ENCODE measurements around the gene FBXL5.

FBXL5 gene, protein sequence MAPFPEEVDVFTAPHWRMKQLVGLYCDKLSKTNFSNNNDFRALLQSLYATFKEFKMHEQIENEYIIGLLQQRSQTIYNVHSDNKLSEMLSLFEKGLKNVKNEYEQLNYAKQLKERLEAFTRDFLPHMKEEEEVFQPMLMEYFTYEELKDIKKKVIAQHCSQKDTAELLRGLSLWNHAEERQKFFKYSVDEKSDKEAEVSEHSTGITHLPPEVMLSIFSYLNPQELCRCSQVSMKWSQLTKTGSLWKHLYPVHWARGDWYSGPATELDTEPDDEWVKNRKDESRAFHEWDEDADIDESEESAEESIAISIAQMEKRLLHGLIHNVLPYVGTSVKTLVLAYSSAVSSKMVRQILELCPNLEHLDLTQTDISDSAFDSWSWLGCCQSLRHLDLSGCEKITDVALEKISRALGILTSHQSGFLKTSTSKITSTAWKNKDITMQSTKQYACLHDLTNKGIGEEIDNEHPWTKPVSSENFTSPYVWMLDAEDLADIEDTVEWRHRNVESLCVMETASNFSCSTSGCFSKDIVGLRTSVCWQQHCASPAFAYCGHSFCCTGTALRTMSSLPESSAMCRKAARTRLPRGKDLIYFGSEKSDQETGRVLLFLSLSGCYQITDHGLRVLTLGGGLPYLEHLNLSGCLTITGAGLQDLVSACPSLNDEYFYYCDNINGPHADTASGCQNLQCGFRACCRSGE

DNA sequence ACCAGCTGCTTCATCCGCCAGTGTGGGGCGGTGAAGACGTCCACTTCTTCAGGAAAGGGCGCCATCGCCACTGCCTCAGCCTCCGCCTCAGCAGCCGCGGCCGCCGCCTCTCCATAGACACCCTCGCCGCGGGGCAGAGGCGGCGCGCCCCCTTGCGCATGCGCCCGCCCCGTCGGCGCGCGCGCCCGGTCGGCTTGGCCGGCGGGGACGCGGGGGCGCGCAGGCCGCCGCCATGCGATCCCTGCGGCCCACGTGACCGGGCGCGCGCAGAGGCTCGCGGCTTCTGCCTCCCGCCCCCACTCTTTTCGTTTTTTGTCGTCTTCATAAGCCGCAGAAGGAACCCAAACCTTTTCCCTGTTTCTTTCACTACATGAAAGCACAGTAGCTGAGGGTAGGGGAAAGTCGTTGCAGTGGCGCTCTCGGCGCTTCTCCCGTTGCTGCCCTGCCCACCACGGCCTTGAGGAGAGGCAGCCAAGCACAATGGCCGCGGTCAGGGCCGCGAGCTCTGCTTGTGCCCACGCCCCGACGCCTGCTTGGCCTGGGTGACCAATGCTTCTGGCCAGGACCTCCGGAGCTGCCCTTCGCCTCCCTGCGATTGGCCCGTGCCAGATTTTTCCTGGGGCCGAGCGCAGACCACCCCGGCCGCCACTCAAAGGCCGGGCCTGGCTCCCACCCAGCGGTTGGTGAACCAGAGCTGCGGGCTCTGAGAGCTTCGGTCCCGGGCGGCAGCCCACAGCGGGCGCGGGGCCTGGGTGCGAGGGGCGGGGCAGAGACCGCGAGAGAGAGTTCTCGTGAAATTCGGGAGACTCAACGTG lies at the start of gene FBXL5:
TSS of gene FBXL5 (minus strand) at position 135 of the 815 bp plus-strand sequence. CDS start at position 65, 70 bp downstream.
- peak within 1 kb of the TSS; percentile 93 for H3K9ac ChIP-seq (ENCODE audit: low read length)
- H3K4me3 ChIP-seq (ENCODE audit: low read length) = peak within 1 kb of the TSS; percentile 94
- no peaks in the 10 kb centered on the region for H3K27me3 ChIP-seq (ENCODE audit: low read depth, low read length)
- H3K9me3 ChIP-seq (ENCODE audit: insufficient read depth, low read length) = no peaks in the 10 kb centered on the region
- H3K36me3 ChIP-seq (replicated peaks; ENCODE audit: low read depth, low read length) = no peaks in the 10 kb centered on the region
- H2AFZ ChIP-seq (ENCODE audit: low read depth, low read length) = peak within 1 kb of the TSS; percentile 79; the same call in 1 of the 2 replicates
- 0 out of 2 replicates have a peak, but pooled peaks cover 3% of the 10 kb centered on the region for H4K20me1 ChIP-seq (ENCODE audit: insufficient read depth, low read length)
- peak within 1 kb of the TSS; percentile 81 for H3K27ac ChIP-seq (ENCODE audit: low read length)
- TF ChIP-seq CTCF (IDR thresholded peaks at IDR 0.05; ENCODE audit: low read depth, low read length) (no peak), EZH2phosphoT487 (IDR thresholded peaks at IDR 0.05; ENCODE audit: low read depth) (no peak)
- H3K79me2 ChIP-seq (ENCODE audit: low read length) = peaks cover 41% of the 10 kb centered on the region
- peak within 1 kb of the TSS; percentile 96 for H3K4me2 ChIP-seq (ENCODE audit: low read length)
- peaks cover 20% of the 10 kb centered on the region for H3K4me1 ChIP-seq (ENCODE audit: low read length)

DNA sequence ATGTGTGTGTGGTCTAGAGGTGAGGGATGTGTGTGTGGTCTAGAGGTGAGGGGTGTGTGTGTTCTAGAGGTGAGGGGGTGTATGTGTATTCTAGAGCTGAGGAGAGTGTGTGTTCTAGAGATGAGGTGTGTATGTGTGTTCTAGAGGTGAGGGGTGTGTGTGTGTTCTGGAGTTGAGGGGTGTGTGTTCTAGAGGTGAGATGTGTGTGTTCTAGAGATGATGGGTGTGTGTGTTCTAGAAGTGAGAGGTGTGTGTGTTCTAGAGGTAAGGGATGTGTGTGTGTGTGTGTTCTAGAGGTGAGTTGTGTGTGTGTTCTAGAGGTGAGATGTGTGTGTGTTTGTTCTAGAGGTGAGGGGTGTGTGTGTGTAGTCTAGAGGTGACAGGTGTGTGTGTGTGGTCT lies 49.0 kb upstream of the FBXL5 start:
- H3K4me3 ChIP-seq (ENCODE audit: low read length) = no peak overlapping the region
- no peak overlapping the region for H2AFZ ChIP-seq (ENCODE audit: low read depth, low read length)
- H3K9me3 ChIP-seq (ENCODE audit: insufficient read depth, low read length) = peaks cover 3% of the 10 kb centered on the region
- no peak overlapping the region for H3K4me2 ChIP-seq (ENCODE audit: low read length)
- no peak for TF ChIP-seq EZH2phosphoT487 (IDR thresholded peaks at IDR 0.05; ENCODE audit: low read depth)
- no peak for TF ChIP-seq CTCF (IDR thresholded peaks at IDR 0.05; ENCODE audit: low read depth, low read length)
- no peak overlapping the region for H3K9ac ChIP-seq (ENCODE audit: low read length)
- no peak overlapping the region for H3K27ac ChIP-seq (ENCODE audit: low read length)
- H3K79me2 ChIP-seq (ENCODE audit: low read length) = no peaks in the 10 kb centered on the region
- no peaks in the 10 kb centered on the region for H3K36me3 ChIP-seq (replicated peaks; ENCODE audit: low read depth, low read length)
- no peaks in the 10 kb centered on the region for H3K4me1 ChIP-seq (ENCODE audit: low read length)
- H4K20me1 ChIP-seq (ENCODE audit: insufficient read depth, low read length) = no peaks in the 10 kb centered on the region
- no peaks in the 10 kb centered on the region for H3K27me3 ChIP-seq (ENCODE audit: low read depth, low read length)

GRCh38 chr4:15703439-15703838 lies 48.3 kb upstream of the FBXL5 start:
- Histone ChIP-seq H3K79me2 (ENCODE audit: low read length) (no peaks in the 10 kb centered on the region), H4K20me1 (ENCODE audit: insufficient read depth, low read length) (no peaks in the 10 kb centered on the region), H2AFZ (ENCODE audit: low read depth, low read length) (no peak overlapping the region), H3K36me3 (replicated peaks; ENCODE audit: low read depth, low read length) (no peaks in the 10 kb centered on the region), H3K27me3 (ENCODE audit: low read depth, low read length) (no peaks in the 10 kb centered on the region), H3K9ac (ENCODE audit: low read length) (no peak overlapping the region), H3K4me2 (ENCODE audit: low read length) (no peak overlapping the region), H3K27ac (ENCODE audit: low read length) (no peak overlapping the region), H3K4me1 (ENCODE audit: low read length) (no peaks in the 10 kb centered on the region), H3K4me3 (ENCODE audit: low read length) (no peak overlapping the region), H3K9me3 (ENCODE audit: insufficient read depth, low read length) (peaks cover 6% of the 10 kb centered on the region)
- TF ChIP-seq CTCF (IDR thresholded peaks at IDR 0.05; ENCODE audit: low read depth, low read length) (no peak), EZH2phosphoT487 (IDR thresholded peaks at IDR 0.05; ENCODE audit: low read depth) (no peak)

Data from OCI-LY3 (cell line).